WTC11 (cell line): ENCODE data around the gene NAV3. TPM values are rescaled to one million over a fixed set of nuclear protein-coding genes. Genes with fewer than 3 reads are reported as not detected.

Source experiments
- ATAC-seq: fragments of 200-7000 bp; cut with Tn5 transposase; 2 replicates; pipeline ENCODE4 v1.10.0; 2021; ENCODE audit warnings: mild to moderate bottlenecking, moderate library complexity
- CTCF ChIA-PET: fragments of 300-600 bp; sonication (Branson Sonifier 250); formaldehyde crosslinking; loops from one replicate; lab custom pipeline; 2021; ENCODE audit warnings: antibody characterized with exemption; lab: Charles Lee
- POLR2A ChIA-PET: fragments of 350-600 bp; sonication (Branson Sonifier 250); formaldehyde crosslinking; loops from one replicate; lab custom pipeline; 2021; ENCODE audit warnings: antibody characterized with exemption; lab: Charles Lee
- DNase-seq: peaks from one replicate; pipeline ENCODE4 v3.0.0; 2021; ENCODE audit warnings: low spot score
- H3K27ac Mint-ChIP-seq: 2 replicates; pipeline ENCODE4 v1.8.0; 2021; ENCODE audit warnings: mixed read lengths
- H3K27me3 Mint-ChIP-seq: 2 replicates; pipeline ENCODE4 v1.8.0; 2021; ENCODE audit warnings: low read depth, mild to moderate bottlenecking, moderate library complexity, mixed read lengths
- H3K36me3 Mint-ChIP-seq: 2 replicates; pipeline ENCODE4 v1.8.0; 2021; ENCODE audit warnings: mixed read lengths
- H3K4me1 Mint-ChIP-seq: 2 replicates; pipeline ENCODE4 v1.8.0; 2022; ENCODE audit warnings: mixed read lengths
- H3K4me3 Mint-ChIP-seq: 2 replicates; pipeline ENCODE4 v1.8.0; 2021; ENCODE audit warnings: mild to moderate bottlenecking, moderate library complexity, mixed read lengths
- H3K9me3 Mint-ChIP-seq: 2 replicates; pipeline ENCODE4 v1.8.0; 2021; ENCODE audit warnings: mixed read lengths
- ARID4B ChIP-seq: sonication (generic); formaldehyde crosslinking; IDR thresholded peaks from 2 replicates; pipeline ENCODE4 v1.8.0; 2023; ENCODE audit warnings: missing genetic modification reagents, mild to moderate bottlenecking, borderline replicate concordance
- ATF1 ChIP-seq: sonication (generic); formaldehyde crosslinking; IDR thresholded peaks from 2 replicates; pipeline ENCODE4 v1.8.1; 2023; ENCODE audit warnings: mild to moderate bottlenecking, moderate library complexity, missing genetic modification reagents
- ATF3 ChIP-seq: sonication (generic); formaldehyde crosslinking; conservative IDR thresholded peaks from 2 replicates; pipeline ENCODE4 v1.8.1; 2022; ENCODE audit warnings: mild to moderate bottlenecking, missing genetic modification reagents
- CDX4 ChIP-seq: fragments of 250-450 bp; sonication (Bioruptor Pico); IDR thresholded peaks from 2 replicates; pipeline ENCODE4 v1.9.0; 2021; ENCODE audit warnings: moderate library complexity, mild to moderate bottlenecking, inconsistent platforms, borderline replicate concordance
- ELF4 ChIP-seq: sonication (generic); formaldehyde crosslinking; IDR thresholded peaks from 2 replicates; pipeline ENCODE4 v1.8.1; 2022; ENCODE audit warnings: low read depth, mild to moderate bottlenecking, moderate library complexity, missing genetic modification reagents
- ETV6 ChIP-seq: sonication (generic); formaldehyde crosslinking; IDR thresholded peaks from 2 replicates; pipeline ENCODE4 v1.8.1; 2022; ENCODE audit warnings: mild to moderate bottlenecking, missing genetic modification reagents
- GABPB1 ChIP-seq: sonication (generic); formaldehyde crosslinking; IDR thresholded peaks from 2 replicates; pipeline ENCODE4 v1.8.1; 2023; ENCODE audit warnings: mild to moderate bottlenecking, missing genetic modification reagents
- GTF2I ChIP-seq: fragments of 250-450 bp; sonication (Bioruptor Pico); conservative IDR thresholded peaks from 2 replicates; pipeline ENCODE4 v1.4.0; 2021; ENCODE audit warnings: mild to moderate bottlenecking
- HMGXB4 ChIP-seq: sonication (generic); formaldehyde crosslinking; IDR thresholded peaks from 2 replicates; pipeline ENCODE4 v1.8.1; 2023; ENCODE audit warnings: mild to moderate bottlenecking, moderate library complexity, missing genetic modification reagents
- IRF1 ChIP-seq: sonication (generic); formaldehyde crosslinking; IDR thresholded peaks from 2 replicates; pipeline ENCODE4 v1.8.0; 2023; ENCODE audit warnings: missing genetic modification reagents
- MLX ChIP-seq: sonication (generic); formaldehyde crosslinking; IDR thresholded peaks from 2 replicates; pipeline ENCODE4 v1.8.1; 2023; ENCODE audit warnings: mild to moderate bottlenecking, missing genetic modification reagents, moderate library complexity
- MYBL2 ChIP-seq: sonication (generic); formaldehyde crosslinking; IDR thresholded peaks from 2 replicates; pipeline ENCODE4 v1.8.1; 2023; ENCODE audit warnings: mild to moderate bottlenecking, moderate library complexity, missing genetic modification reagents
- NFYB ChIP-seq: sonication (generic); formaldehyde crosslinking; conservative IDR thresholded peaks from 2 replicates; pipeline ENCODE4 v1.8.0; 2022; ENCODE audit warnings: low read depth, missing genetic modification reagents
- NR1H2 ChIP-seq: sonication (generic); formaldehyde crosslinking; IDR thresholded peaks from 2 replicates; pipeline ENCODE4 v1.9.0; 2021; ENCODE audit warnings: mild to moderate bottlenecking, moderate library complexity, missing genetic modification reagents
- PREB ChIP-seq: sonication (generic); formaldehyde crosslinking; IDR thresholded peaks from 2 replicates; pipeline ENCODE4 v1.8.1; 2022; ENCODE audit warnings: mild to moderate bottlenecking, missing genetic modification reagents, moderate library complexity, borderline replicate concordance
- RORB ChIP-seq: fragments of 250-450 bp; sonication (Bioruptor Pico); IDR thresholded peaks from 2 replicates; pipeline ENCODE4 v1.9.0; 2021; ENCODE audit warnings: mild to moderate bottlenecking
- STAT6 ChIP-seq: sonication (generic); formaldehyde crosslinking; conservative IDR thresholded peaks from 2 replicates; pipeline ENCODE4 v1.8.1; 2023; ENCODE audit warnings: mild to moderate bottlenecking, low read depth, missing genetic modification reagents, moderate library complexity
- TCF7 ChIP-seq: sonication (generic); formaldehyde crosslinking; IDR thresholded peaks from 2 replicates; pipeline ENCODE4 v1.8.0; 2022; ENCODE audit warnings: mild to moderate bottlenecking, low read depth, missing genetic modification reagents, moderate library complexity
- TEAD4 ChIP-seq: sonication (generic); formaldehyde crosslinking; IDR thresholded peaks from 2 replicates; pipeline ENCODE4 v1.8.0; 2022; ENCODE audit warnings: mild to moderate bottlenecking, missing genetic modification reagents
- USF2 ChIP-seq: sonication (generic); formaldehyde crosslinking; IDR thresholded peaks from 2 replicates; pipeline ENCODE4 v1.8.1; 2023; ENCODE audit warnings: mild to moderate bottlenecking, missing genetic modification reagents, moderate library complexity
- ZNF138 ChIP-seq: sonication (generic); formaldehyde crosslinking; conservative IDR thresholded peaks from 2 replicates; pipeline ENCODE4 v1.8.1; 2022; ENCODE audit warnings: mild to moderate bottlenecking, moderate library complexity, missing genetic modification reagents
- ZNF263 ChIP-seq: sonication (generic); formaldehyde crosslinking; IDR thresholded peaks from 2 replicates; pipeline ENCODE4 v1.8.1; 2022; ENCODE audit warnings: low read depth, mild to moderate bottlenecking, moderate library complexity, missing genetic modification reagents
- total RNA-seq: library from RNA; stranded (reverse); gene quantifications from 3 replicates; pipeline ENCODE4 v1.2.3, GENCODE V29; 2021

Gene NAV3
- total RNA-seq, 1 experiment from 2014 or later: 3.3 TPM

GRCh38 chr12:78007173-78007572 is 176.5 kb downstream of the NAV3 start (continued):
- TF ChIP-seq USF2 (CRISPR knock-in tag) (no peak), HMGXB4 (CRISPR knock-in tag) (no peak), IRF1 (CRISPR knock-in tag) (no peak), CDX4 (CRISPR knock-in tag) (no peak), TCF7 (CRISPR knock-in tag) (no peak), NFYB (no peak), GTF2I (CRISPR knock-in tag) (no peak), MYBL2 (no peak), ZNF138 (CRISPR knock-in tag) (no peak), ELF4 (CRISPR knock-in tag) (no peak), ATF1 (no peak), STAT6 (CRISPR knock-in tag) (no peak), GABPB1 (CRISPR knock-in tag) (no peak), ZNF263 (CRISPR knock-in tag) (no peak), NR1H2 (CRISPR knock-in tag) (no peak)

- Mint-ChIP-seq H3K36me3 (no peaks in the 10 kb centered on the region), H3K9me3 (no peaks in the 10 kb centered on the region), H3K27me3 (no peaks in the 10 kb centered on the region), H3K4me1 (no peaks in the 10 kb centered on the region), H3K27ac (no peak overlapping the region), H3K4me3 (no peak overlapping the region)
- CTCF ChIA-PET: interaction anchor here (0.7 to 1.2 kb wide), 3 partner anchors 109 to 460 kb away, joined by 3 to 6 read pairs (median 5); no protein-coding TSS in a partner anchor
- POLR2A ChIA-PET: no interaction called here
- DNase-seq (no peak), ATAC-seq (no peak)
- no peak for TF ChIP-seq CDX4 (CRISPR knock-in tag)
- TF ChIP-seq MLX: no peak
- TF ChIP-seq ARID4B (CRISPR knock-in tag): no peak
- TF ChIP-seq NR1H2 (CRISPR knock-in tag): no peak
- no peak for TF ChIP-seq ATF3 (CRISPR knock-in tag)
- TF ChIP-seq RORB (CRISPR knock-in tag): no peak
- no peak for TF ChIP-seq ETV6 (CRISPR knock-in tag)
- TF ChIP-seq TEAD4: no peak
- TF ChIP-seq PREB: no peak
- no peak for TF ChIP-seq GABPB1 (CRISPR knock-in tag)
- TF ChIP-seq TCF7 (CRISPR knock-in tag): no peak
Measured at GRCh38 chr12:78009031-78009430, 178.3 kb downstream of the NAV3 start.
